Astrocyte (in vitro differentiated cells and primary cell): ENCODE results near the gene PPP1R12C. TPM values are rescaled to one million over a fixed set of nuclear protein-coding genes. Genes with fewer than 3 reads are reported as not detected.

Source experiments
- DNase-seq: peaks from one replicate; pipeline ENCODE4 v3.0.0-alpha.2; 2010; ENCODE audit warnings: low read depth
- FAIRE-seq: peaks from 2 replicates; lab custom pipeline; 2011; peaks lifted over from hg19 to GRCh38; lab: Jason Lieb, UNC
- H2AFZ ChIP-seq: 2 replicates; pipeline ENCODE4 v1.6.0; 2012; ENCODE audit warnings: low read depth, low read length, inconsistent platforms
- H3K27ac ChIP-seq: 2 replicates; pipeline ENCODE4 v1.5.1; 2011; ENCODE audit warnings: low read depth, low read length, inconsistent platforms
- H3K27me3 ChIP-seq: 2 replicates; pipeline ENCODE4 v1.6.0; 2011; ENCODE audit warnings: low read length, inconsistent platforms; ENCODE audit not compliant: insufficient read depth
- H3K36me3 ChIP-seq: 2 replicates; pipeline ENCODE4 v1.5.1; 2011; ENCODE audit warnings: low read length, inconsistent platforms; ENCODE audit not compliant: insufficient read depth
- H3K4me1 ChIP-seq: 2 replicates; pipeline ENCODE4 v1.5.1; 2011; ENCODE audit warnings: low read length, inconsistent platforms; ENCODE audit not compliant: insufficient read depth
- H3K4me2 ChIP-seq: 2 replicates; pipeline ENCODE4 v1.6.0; 2012; ENCODE audit warnings: low read length, inconsistent platforms
- H3K4me3 ChIP-seq: 2 replicates; pipeline ENCODE4 v1.5.1; 2011; ENCODE audit warnings: low read depth, mild to moderate bottlenecking, low read length, inconsistent platforms; ENCODE audit not compliant: insufficient read depth
- H3K79me2 ChIP-seq: 2 replicates; pipeline ENCODE4 v1.6.0; 2012; ENCODE audit warnings: mild to moderate bottlenecking, low read length, inconsistent platforms; ENCODE audit not compliant: insufficient read depth
- H3K9ac ChIP-seq: 2 replicates; pipeline ENCODE4 v1.6.0; 2012; ENCODE audit warnings: mild to moderate bottlenecking, low read length, inconsistent platforms
- H3K9me3 ChIP-seq: 2 replicates; pipeline ENCODE4 v1.5.1; 2012; ENCODE audit warnings: low read depth, mild to moderate bottlenecking, low read length, inconsistent platforms; ENCODE audit not compliant: insufficient read depth
- H4K20me1 ChIP-seq: 2 replicates; pipeline ENCODE4 v1.6.0; 2012; ENCODE audit warnings: low read length, inconsistent platforms; ENCODE audit not compliant: insufficient read depth
- H3K27ac Mint-ChIP-seq: one replicate; pipeline ENCODE4 v1.8.0; 2021; ENCODE audit warnings: mild to moderate bottlenecking, mixed read lengths; ENCODE audit not compliant: unreplicated experiment
- H3K27me3 Mint-ChIP-seq: one replicate; pipeline ENCODE4 v1.8.0; 2021; ENCODE audit warnings: low read depth, mixed read lengths; ENCODE audit not compliant: unreplicated experiment
- H3K36me3 Mint-ChIP-seq: one replicate; pipeline ENCODE4 v1.8.0; 2021; ENCODE audit warnings: low read depth, mixed read lengths; ENCODE audit not compliant: unreplicated experiment
- H3K4me1 Mint-ChIP-seq: one replicate; pipeline ENCODE4 v1.8.0; 2021; ENCODE audit warnings: low read depth, mixed read lengths; ENCODE audit not compliant: unreplicated experiment
- H3K4me3 Mint-ChIP-seq: one replicate; pipeline ENCODE4 v1.8.0; 2021; ENCODE audit warnings: mild to moderate bottlenecking, moderate library complexity, mixed read lengths; ENCODE audit not compliant: unreplicated experiment
- H3K9me3 Mint-ChIP-seq: one replicate; pipeline ENCODE4 v1.8.0; 2021; ENCODE audit warnings: mild to moderate bottlenecking, mixed read lengths; ENCODE audit not compliant: unreplicated experiment
- CTCF ChIP-seq: IDR thresholded peaks from 2 replicates; pipeline ENCODE4 v1.5.1; 2011; ENCODE audit warnings: low read depth, mild to moderate bottlenecking, inconsistent platforms, low read length, moderate library complexity; ENCODE audit not compliant: insufficient read depth
- EZH2 ChIP-seq: IDR thresholded peaks from 2 replicates; pipeline ENCODE4 v1.6.1; 2012; ENCODE audit warnings: mild to moderate bottlenecking, low read length, inconsistent platforms; ENCODE audit not compliant: insufficient read depth
- total RNA-seq: library from RNA; stranded (reverse); gene quantifications from 2 replicates; pipeline ENCODE4 v1.2.1, GENCODE V29; 2021

PPP1R12C gene
- total RNA-seq, 1 donor from 2014 or later = 86.2 TPM

- Histone ChIP-seq H3K4me2 (no peak overlapping the region), H4K20me1 (no peaks in the 10 kb centered on the region), H3K4me3 (no peak overlapping the region), H3K36me3 (no peaks in the 10 kb centered on the region), H3K27ac (no peak overlapping the region), H2AFZ (no peak overlapping the region), H3K9me3 (no peaks in the 10 kb centered on the region), H3K79me2 (no peaks in the 10 kb centered on the region), H3K4me1 (peaks cover 2% of the 10 kb centered on the region), H3K27me3 (peaks cover 35% of the 10 kb centered on the region), H3K9ac (no peak overlapping the region)
- DNase-seq (no peak), FAIRE-seq (no peak)
- TF ChIP-seq CTCF (no peak), EZH2 (no peak)
- Mint-ChIP-seq H3K27me3 (peaks cover 41% of the 10 kb centered on the region), H3K4me1 (peaks cover 2% of the 10 kb centered on the region), H3K36me3 (no peaks in the 10 kb centered on the region), H3K27ac (no peak overlapping the region), H3K9me3 (peaks cover 2% of the 10 kb centered on the region), H3K4me3 (no peak overlapping the region)
Measured at GRCh38 chr19:55147545-55148251, 30.3 kb upstream of the PPP1R12C start.

GRCh38 chr19:55146705-55147273 is 29.4 kb upstream of the PPP1R12C start:
- Mint-ChIP-seq H3K4me1 (peaks cover 2% of the 10 kb centered on the region), H3K4me3 (no peak overlapping the region), H3K27ac (no peak overlapping the region), H3K9me3 (peaks cover 2% of the 10 kb centered on the region), H3K27me3 (peaks cover 41% of the 10 kb centered on the region), H3K36me3 (no peaks in the 10 kb centered on the region)
- FAIRE-seq (no peak), DNase-seq (no peak)
- H4K20me1 ChIP-seq = no peaks in the 10 kb centered on the region
- H3K36me3 ChIP-seq = no peaks in the 10 kb centered on the region
- no peak overlapping the region for H3K9ac ChIP-seq
- peak; percentile 66 for TF ChIP-seq EZH2
- no peak for TF ChIP-seq CTCF
- H3K9me3 ChIP-seq = no peaks in the 10 kb centered on the region
- H3K27me3 ChIP-seq = peaks cover 38% of the 10 kb centered on the region
- no peaks in the 10 kb centered on the region for H3K79me2 ChIP-seq
- H2AFZ ChIP-seq = peak overlapping the region; percentile 41
- peaks cover 2% of the 10 kb centered on the region for H3K4me1 ChIP-seq
- H3K4me3 ChIP-seq = no peak overlapping the region
- peak overlapping the region; percentile 30 for H3K4me2 ChIP-seq
- no peak overlapping the region for H3K27ac ChIP-seq
